Measurements from ENCODE around the gene MICAL2.

MICAL2 gene

GRCh38 chr11:12117611-12118010 lies 7.2 kb downstream of the MICAL2 start:
- Histone ChIP-seq H3K27me3 (no peaks in the 10 kb centered on the region), H3K9me3 (no peaks in the 10 kb centered on the region), H3K4me1 (ENCODE audit: control insufficient read depth in 1 of 2, insufficient read depth in 1 of 2, low read depth in 1 of 2, low read length in 1 of 2) (peaks cover 0 to 3% of the 10 kb centered on the region in 2 experiments), H3K4me3 (ENCODE audit: low read depth in 1 of 2, low read length in 1 of 2) (no peak overlapping the region), H3K27ac (no peak overlapping the region), H3K36me3 (no peaks in the 10 kb centered on the region)
- no peak for TF ChIP-seq CTCF (IDR thresholded peaks at IDR 0.05)

GRCh38 chr11:12118949-12119348 lies 8.6 kb downstream of the MICAL2 start:
- Histone ChIP-seq H3K4me1 (ENCODE audit: control insufficient read depth in 1 of 2, insufficient read depth in 1 of 2, low read depth in 1 of 2, low read length in 1 of 2) (peaks cover 6 to 9% of the 10 kb centered on the region in 2 experiments), H3K4me3 (ENCODE audit: low read depth in 1 of 2, low read length in 1 of 2) (no peak overlapping the region), H3K27ac (peak overlapping the region; percentile 33), H3K9me3 (no peaks in the 10 kb centered on the region), H3K27me3 (no peaks in the 10 kb centered on the region), H3K36me3 (no peaks in the 10 kb centered on the region)
- no peak for TF ChIP-seq CTCF (IDR thresholded peaks at IDR 0.05)

DNA sequence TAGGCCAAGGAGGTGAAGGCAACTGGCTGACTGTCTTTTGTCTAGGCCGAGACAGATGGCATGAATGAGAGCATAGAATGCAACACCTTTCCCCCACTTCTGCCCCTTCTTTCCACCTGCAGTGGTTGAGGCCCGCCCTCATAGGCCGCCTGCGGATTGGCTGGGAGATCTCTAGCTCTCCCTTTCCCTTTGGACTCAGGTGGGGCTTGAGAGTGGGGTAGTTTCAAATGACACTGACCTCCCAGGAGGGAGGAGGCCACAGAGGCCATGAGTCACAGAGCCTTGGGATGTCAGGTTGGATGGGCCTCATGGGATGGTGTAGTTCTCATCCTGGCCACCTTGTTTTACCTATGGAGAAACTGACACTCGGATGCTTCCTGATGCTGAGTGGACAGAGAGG lies 9.1 kb downstream of the MICAL2 start:
- TF ChIP-seq CTCF (IDR thresholded peaks at IDR 0.05), result no peak
- Histone ChIP-seq H3K27ac (no peak overlapping the region), H3K4me1 (ENCODE audit: control insufficient read depth in 1 of 2, insufficient read depth in 1 of 2, low read depth in 1 of 2, low read length in 1 of 2) (peaks cover 12 to 15% of the 10 kb centered on the region in 2 experiments), H3K36me3 (no peaks in the 10 kb centered on the region), H3K4me3 (ENCODE audit: low read depth in 1 of 2, low read length in 1 of 2) (no peak overlapping the region), H3K27me3 (no peaks in the 10 kb centered on the region), H3K9me3 (no peaks in the 10 kb centered on the region)

- Histone ChIP-seq H3K36me3 (no peaks in the 10 kb centered on the region), H3K27me3 (no peaks in the 10 kb centered on the region), H3K4me1 (ENCODE audit: control insufficient read depth in 1 of 2, insufficient read depth in 1 of 2, low read depth in 1 of 2, low read length in 1 of 2) (peaks cover 20 to 23% of the 10 kb centered on the region in 2 experiments), H3K27ac (no peak overlapping the region), H3K9me3 (no peaks in the 10 kb centered on the region), H3K4me3 (ENCODE audit: low read depth in 1 of 2, low read length in 1 of 2) (no peak overlapping the region)
- no peak for TF ChIP-seq CTCF (IDR thresholded peaks at IDR 0.05)
Observed at GRCh38 chr11:12120031-12121008, 9.9 kb downstream of the MICAL2 start.

DNA sequence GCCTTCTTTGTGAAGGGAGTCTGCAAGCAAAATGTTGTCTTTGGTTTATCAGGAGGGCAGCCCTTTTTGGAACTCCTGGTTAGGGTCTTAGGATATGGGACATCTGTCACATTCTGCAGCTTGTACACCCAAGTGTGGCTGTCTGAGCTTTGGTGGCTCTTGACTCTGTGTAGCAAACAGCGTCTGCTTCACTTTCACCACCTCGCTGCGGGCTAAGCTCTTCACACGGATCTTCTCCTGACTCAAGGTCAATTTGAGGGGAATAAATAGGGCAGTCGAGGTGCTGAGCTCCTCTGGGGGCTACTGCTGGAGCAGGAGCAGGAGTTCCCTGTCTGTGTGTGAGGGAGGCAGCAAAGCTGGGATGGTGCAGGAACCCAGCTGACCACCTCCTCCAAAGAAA lies 10.6 kb downstream of the MICAL2 start:
- Histone ChIP-seq H3K36me3 (no peaks in the 10 kb centered on the region), H3K4me3 (ENCODE audit: low read depth in 1 of 2, low read length in 1 of 2) (no peak overlapping the region), H3K27me3 (no peaks in the 10 kb centered on the region), H3K27ac (no peak overlapping the region), H3K4me1 (ENCODE audit: control insufficient read depth in 1 of 2, insufficient read depth in 1 of 2, low read depth in 1 of 2, low read length in 1 of 2) (peaks cover 27 to 30% of the 10 kb centered on the region in 2 experiments), H3K9me3 (no peaks in the 10 kb centered on the region)
- no peak for TF ChIP-seq CTCF (IDR thresholded peaks at IDR 0.05)

Data from neutrophil (primary cell).